Measurements from ENCODE around the gene RAD9B.
"Not testable (repeated sequence)": the region's sequence is repeated elsewhere in the genome, so short reads cannot be mapped to it uniquely, and the experiment has no call there.

Gene RAD9B

GRCh38 chr12:110520876-110521712, 19.0 kb downstream of the RAD9B start:
- FAIRE-seq; DNase-seq (ENCODE audit: extremely low spot score, insufficient read length, low read depth): not testable (repeated sequence)

- FAIRE-seq (peak; percentile 35), DNase-seq (ENCODE audit: extremely low spot score, insufficient read length, low read depth) (no peak)
These were observed 26.2 kb downstream of the RAD9B start for GRCh38 chr12:110528277-110528839.

- no peak for DNase-seq (ENCODE audit: extremely low spot score, insufficient read length, low read depth)
- peak; percentile 59 for FAIRE-seq
These were observed 28.4 kb downstream of the RAD9B start for GRCh38 chr12:110530511-110530910.

DNA sequence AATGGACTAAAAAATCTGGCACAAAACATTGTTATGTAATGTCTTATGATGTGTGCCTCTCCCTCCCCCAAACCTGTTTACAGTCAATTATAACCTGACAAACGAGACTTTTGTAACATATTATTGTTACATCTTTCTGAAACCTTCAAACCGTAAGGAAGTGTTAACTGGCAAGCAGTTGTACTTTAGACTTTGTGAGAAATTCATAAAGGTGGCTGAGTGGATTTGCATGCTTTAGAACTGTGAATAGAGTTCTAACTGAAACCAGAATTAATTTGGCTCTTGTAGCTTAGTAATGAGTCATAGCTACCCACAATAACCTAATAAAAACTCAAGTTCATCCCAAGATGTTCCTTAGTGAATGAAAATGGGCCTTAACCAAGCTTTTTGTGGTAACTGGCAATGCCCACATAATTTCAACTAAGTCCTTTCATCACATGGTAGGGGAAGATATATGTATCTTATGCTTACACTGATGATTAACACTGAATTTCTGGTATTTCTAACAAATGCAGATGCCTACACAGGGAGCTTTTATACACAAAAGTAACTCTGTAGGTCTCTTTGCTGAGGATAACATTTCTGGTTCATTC, 29.7 kb downstream of the RAD9B start:
- DNase-seq (ENCODE audit: extremely low spot score, insufficient read length, low read depth) (no peak), FAIRE-seq (peak; percentile 97)

- FAIRE-seq (peak; percentile 26), DNase-seq (ENCODE audit: extremely low spot score, insufficient read length, low read depth) (no peak)
These were observed 30.5 kb downstream of the RAD9B start for GRCh38 chr12:110532644-110533043.

GRCh38 chr12:110533607-110534006, 31.5 kb downstream of the RAD9B start:
- DNase-seq (ENCODE audit: extremely low spot score, insufficient read length, low read depth) = no peak
- FAIRE-seq = no peak

- no peak for FAIRE-seq
- DNase-seq (ENCODE audit: extremely low spot score, insufficient read length, low read depth) = no peak
These were observed 32.7 kb downstream of the RAD9B start for GRCh38 chr12:110534811-110535210.

- FAIRE-seq (no peak), DNase-seq (ENCODE audit: extremely low spot score, insufficient read length, low read depth) (no peak)
These were observed 34.9 kb downstream of the RAD9B start for GRCh38 chr12:110536834-110537604.

DNA sequence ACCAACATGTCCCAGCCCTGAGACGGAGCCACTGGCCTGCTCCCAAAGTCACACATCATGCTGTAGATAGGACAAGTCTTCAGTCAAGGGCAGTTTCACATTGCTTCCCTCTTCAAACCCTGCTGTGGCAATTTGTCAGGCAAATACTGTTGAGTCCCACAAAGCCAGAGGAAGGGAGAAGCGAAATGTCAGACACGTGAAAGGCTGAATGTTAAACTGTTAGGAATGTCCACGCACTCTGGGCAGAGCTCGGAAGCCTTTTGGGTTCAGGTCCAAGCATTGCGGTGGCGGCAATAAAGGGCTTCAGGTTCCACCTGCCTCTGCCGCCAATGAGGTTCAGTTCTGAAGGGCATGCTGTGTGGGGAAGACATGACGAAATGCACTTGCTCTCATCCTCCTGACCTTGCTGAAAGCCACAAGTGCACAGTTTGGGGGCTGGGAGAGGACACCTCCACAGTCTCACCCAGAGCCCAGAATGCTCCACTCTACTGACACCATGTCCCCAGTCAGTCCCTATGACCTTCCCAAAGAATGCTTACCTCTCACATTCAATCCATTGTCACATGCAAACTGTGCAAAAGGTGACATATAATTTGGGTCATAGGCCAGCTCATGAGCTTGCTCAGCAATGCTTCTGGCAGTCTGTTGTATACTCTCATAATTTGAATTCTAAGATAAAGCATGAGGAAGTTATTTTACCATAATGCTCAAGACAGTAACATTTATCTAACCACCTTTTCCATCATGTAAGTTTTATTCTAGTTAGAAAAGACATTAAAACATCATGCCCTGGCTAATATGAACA, 35.7 kb downstream of the RAD9B start:
- DNase-seq (ENCODE audit: extremely low spot score, insufficient read length, low read depth) (no peak), FAIRE-seq (no peak)

DNA sequence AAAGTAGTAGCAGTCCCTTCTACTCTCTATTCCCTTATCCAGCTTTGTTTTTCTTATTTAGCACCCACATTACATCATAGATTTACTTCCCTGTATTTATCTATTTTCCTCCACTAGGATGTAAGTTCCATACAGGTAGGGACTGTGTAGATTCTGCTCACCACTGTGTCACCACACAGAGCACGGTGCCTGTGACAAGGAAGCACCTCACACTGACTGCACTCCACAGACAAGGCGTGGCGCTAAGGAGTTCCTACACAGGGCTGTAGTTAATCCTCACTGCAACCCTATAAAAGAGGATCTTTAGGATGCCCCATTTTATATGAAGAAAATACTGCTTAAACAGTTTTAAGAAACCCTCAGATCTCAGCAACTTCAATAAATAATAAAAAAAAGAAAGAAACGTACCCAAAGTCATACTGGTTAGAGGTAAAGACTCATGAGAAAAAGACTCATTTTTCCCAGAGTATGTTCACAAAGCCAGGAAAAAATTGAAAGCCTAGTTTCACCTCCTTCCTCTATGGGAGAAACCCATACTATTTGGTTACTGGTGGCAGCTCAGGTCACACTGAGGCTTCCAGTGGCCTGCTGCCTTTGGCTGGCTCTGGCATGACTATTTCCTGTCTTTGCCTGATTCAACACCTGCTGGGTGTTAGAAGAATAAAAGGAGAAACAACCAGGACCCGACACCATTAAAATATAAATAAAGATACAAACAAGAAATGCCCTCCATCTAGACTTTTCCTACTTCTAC, 36.9 kb downstream of the RAD9B start:
- DNase-seq (ENCODE audit: extremely low spot score, insufficient read length, low read depth) = no peak
- FAIRE-seq = no peak

GRCh38 chr12:110540048-110540447, 37.9 kb downstream of the RAD9B start:
- no peak for DNase-seq (ENCODE audit: extremely low spot score, insufficient read length, low read depth)
- FAIRE-seq = no peak

GRCh38 chr12:110543252-110543959, 41.3 kb downstream of the RAD9B start:
- no peak for DNase-seq (ENCODE audit: extremely low spot score, insufficient read length, low read depth)

DNA sequence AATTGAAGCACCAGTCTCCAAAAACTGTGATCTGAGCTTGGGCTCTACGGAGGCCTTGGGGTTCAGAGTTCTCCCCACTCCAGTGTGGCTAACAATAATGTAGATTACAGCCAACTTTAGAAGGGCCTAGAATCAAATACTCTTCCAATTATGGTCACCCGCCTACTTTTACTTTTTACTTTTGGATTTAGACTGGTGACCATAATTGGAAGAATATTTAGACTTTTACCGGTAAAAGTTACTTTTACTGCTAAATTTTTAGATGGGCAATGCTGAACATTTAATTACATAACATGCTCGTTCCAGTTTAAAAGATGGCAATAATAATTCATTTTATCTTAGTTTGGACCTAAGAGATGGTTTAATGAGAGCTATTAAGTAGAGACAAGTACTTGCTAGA, 41.8 kb downstream of the RAD9B start:
- FAIRE-seq = no peak
- no peak for DNase-seq (ENCODE audit: extremely low spot score, insufficient read length, low read depth)

More at GRCh38 chr12:110543252-110543959, 41.3 kb downstream of the RAD9B start:
- peak; percentile 66 for FAIRE-seq

- DNase-seq (ENCODE audit: extremely low spot score, insufficient read length, low read depth); FAIRE-seq: not testable (repeated sequence)
These were observed 43.1 kb downstream of the RAD9B start for GRCh38 chr12:110545259-110545658.

DNA sequence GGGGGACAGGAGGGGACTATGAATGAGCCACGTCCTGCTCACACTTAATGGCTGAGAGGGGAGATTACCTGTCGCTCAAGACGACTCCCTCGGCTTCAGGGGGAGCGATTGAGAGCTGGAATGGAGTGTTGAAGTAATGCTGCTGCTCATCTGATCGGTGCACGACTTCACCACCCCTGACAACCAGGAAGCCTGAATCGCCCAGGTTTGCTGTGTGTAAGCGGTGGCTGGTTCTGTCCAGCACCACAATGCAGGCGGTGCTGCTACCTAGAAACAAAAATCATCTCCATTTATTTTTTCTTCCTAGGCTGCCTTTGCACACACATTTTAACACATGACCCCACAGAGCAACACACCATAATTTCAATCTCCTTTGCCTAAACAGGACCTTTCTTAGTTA, 43.7 kb downstream of the RAD9B start:
- FAIRE-seq = no peak
- no peak for DNase-seq (ENCODE audit: extremely low spot score, insufficient read length, low read depth)

GRCh38 chr12:110546339-110546738, 44.2 kb downstream of the RAD9B start:
- no peak for DNase-seq (ENCODE audit: extremely low spot score, insufficient read length, low read depth)
- no peak for FAIRE-seq

GRCh38 chr12:110547090-110547489, 45.0 kb downstream of the RAD9B start:
- FAIRE-seq (no peak), DNase-seq (ENCODE audit: extremely low spot score, insufficient read length, low read depth) (no peak)

DNA sequence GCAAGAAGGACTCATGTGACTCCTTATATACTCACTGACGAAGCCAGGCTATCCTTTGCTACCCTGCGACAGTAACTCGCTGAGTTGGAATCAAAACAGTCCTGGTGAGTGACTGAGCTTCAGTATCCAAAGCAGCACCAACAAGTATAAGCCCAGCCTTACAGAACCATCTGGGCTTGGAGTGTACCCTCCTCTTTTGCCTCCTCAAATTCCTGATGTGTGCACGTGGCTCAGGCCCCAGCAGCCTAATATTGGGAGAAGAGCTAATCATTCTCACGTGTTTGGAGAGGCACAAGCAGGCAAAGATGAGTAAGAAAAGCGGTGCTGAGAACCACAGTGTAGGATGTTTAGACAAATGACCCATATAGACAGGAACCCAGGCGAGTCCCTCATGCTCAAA, 46.5 kb downstream of the RAD9B start:
- no peak for DNase-seq (ENCODE audit: extremely low spot score, insufficient read length, low read depth)
- FAIRE-seq = no peak

Measured in GM18507 (cell line).